GM23338 (cell line): Measurements from ENCODE around the gene PAIP1. TPM values are rescaled to one million over a fixed set of nuclear protein-coding genes. Genes with fewer than 3 reads are reported as not detected.

Source experiments
- ATAC-seq: fragments of 200-7000 bp; cut with Tn5 transposase; 3 replicates; pipeline ENCODE4 v1.9.1; 2020
- DNase-seq: peaks from one replicate; pipeline ENCODE4 v3.0.0-alpha.2; 2015; ENCODE audit warnings: low spot score
- H2AFZ ChIP-seq: fragments of 200-600 bp; sonication (generic); 2 replicates; pipeline ENCODE4 v1.8.0; 2016; ENCODE audit warnings: antibody characterized with exemption, mild to moderate bottlenecking, moderate library complexity
- H3F3A ChIP-seq: fragments of 200-600 bp; sonication (generic); replicated peaks from 2 replicates; pipeline ENCODE4 v1.8.0; 2017; ENCODE audit warnings: antibody characterized with exemption, mixed run types, low read depth
- H3K27ac ChIP-seq: fragments of 200-600 bp; sonication (generic); 2 replicates; pipeline ENCODE4 v1.6.1; 2016; ENCODE audit warnings: low read depth
- H3K27me3 ChIP-seq: fragments of 200-600 bp; sonication (generic); 2 replicates; pipeline ENCODE4 v1.8.0; 2016; ENCODE audit warnings: mild to moderate bottlenecking, mixed run types, moderate library complexity; ENCODE audit not compliant: insufficient read depth
- H3K36me3 ChIP-seq: fragments of 200-600 bp; sonication (generic); 2 replicates; pipeline ENCODE4 v1.8.0; 2016; ENCODE audit warnings: mild to moderate bottlenecking; ENCODE audit not compliant: insufficient read depth
- H3K4me1 ChIP-seq: fragments of 200-600 bp; sonication (generic); 2 replicates; pipeline ENCODE4 v1.8.0; 2016; ENCODE audit warnings: mild to moderate bottlenecking, moderate library complexity; ENCODE audit not compliant: insufficient read depth
- H3K4me2 ChIP-seq: fragments of 200-600 bp; sonication (generic); 2 replicates; pipeline ENCODE4 v1.7.1; 2017; ENCODE audit warnings: mixed run types
- H3K4me3 ChIP-seq: fragments of 200-600 bp; sonication (generic); 2 replicates; pipeline ENCODE4 v1.6.1; 2016; ENCODE audit warnings: mixed run types
- H3K79me2 ChIP-seq: fragments of 200-600 bp; sonication (generic); replicated peaks from 2 replicates; pipeline ENCODE4 v1.8.0; 2017; ENCODE audit warnings: mild to moderate bottlenecking; ENCODE audit not compliant: insufficient read depth
- H3K9me2 ChIP-seq: fragments of 200-600 bp; sonication (generic); 2 replicates; pipeline ENCODE4 v1.8.0; 2017; ENCODE audit not compliant: insufficient read depth
- H4K20me1 ChIP-seq: fragments of 200-600 bp; sonication (generic); replicated peaks from 2 replicates; pipeline ENCODE4 v1.8.0; 2017; ENCODE audit warnings: mild to moderate bottlenecking; ENCODE audit not compliant: insufficient read depth
- H3K27ac Mint-ChIP-seq: 2 replicates; pipeline ENCODE4 v1.8.0; 2020; ENCODE audit warnings: inconsistent platforms, mild to moderate bottlenecking, moderate library complexity, mixed read lengths
- H3K27me3 Mint-ChIP-seq: 3 replicates; pipeline ENCODE4 v1.8.0; 2022; ENCODE audit warnings: low read depth, mild to moderate bottlenecking, moderate library complexity, mixed read lengths, inconsistent platforms; ENCODE audit not compliant: insufficient read depth, poor library complexity
- H3K36me3 Mint-ChIP-seq: 3 replicates; pipeline ENCODE4 v1.8.0; 2021; ENCODE audit warnings: low read depth, mild to moderate bottlenecking, inconsistent platforms, moderate library complexity, mixed read lengths
- H3K4me1 Mint-ChIP-seq: 3 replicates; pipeline ENCODE4 v1.8.0; 2020; ENCODE audit warnings: mild to moderate bottlenecking, inconsistent platforms, mixed read lengths
- H3K4me3 Mint-ChIP-seq: 3 replicates; pipeline ENCODE4 v1.8.0; 2021; ENCODE audit warnings: moderate library complexity, mild to moderate bottlenecking, inconsistent platforms, mixed read lengths
- H3K9me3 Mint-ChIP-seq: 3 replicates; pipeline ENCODE4 v1.8.0; 2020; ENCODE audit warnings: moderate library complexity, mild to moderate bottlenecking, inconsistent platforms, mixed read lengths
- CREB1 ChIP-seq: fragments of 250-450 bp; sonication (Bioruptor Pico); IDR thresholded peaks from 2 replicates; pipeline ENCODE4 v1.5.0; 2020; ENCODE audit warnings: low read depth, mild to moderate bottlenecking, moderate library complexity
- EZH2 ChIP-seq: fragments of 200-600 bp; sonication (generic); IDR thresholded peaks from one replicate; pipeline ENCODE4 v1.8.0; 2017; ENCODE audit warnings: antibody characterized with exemption, mild to moderate bottlenecking, low read depth; ENCODE audit not compliant: unreplicated experiment
- EZH2phosphoT487 ChIP-seq: fragments of 200-600 bp; sonication (generic); IDR thresholded peaks from one replicate; pipeline ENCODE4 v1.8.1; 2018; ENCODE audit warnings: antibody characterized with exemption; ENCODE audit not compliant: unreplicated experiment
- JUNB ChIP-seq: IDR thresholded peaks from one replicate; pipeline ENCODE4 v1.6.1; 2016; ENCODE audit warnings: antibody characterized with exemption; ENCODE audit not compliant: unreplicated experiment
- ZNF114 ChIP-seq: fragments of 250-450 bp; sonication (Bioruptor Pico); IDR thresholded peaks from 2 replicates; pipeline ENCODE4 v1.5.0; 2020; ENCODE audit warnings: mild to moderate bottlenecking, moderate library complexity
- polyA plus RNA-seq: library from polyadenylated mRNA; unstranded; fragments of >200 nt; fragmentation: Nextera tagmentation; extraction: Ambion mirVana; gene quantifications from 2 replicates; pipeline ENCODE4 v1.2.1, GENCODE V29; 2016
- total RNA-seq: library from RNA; depleted of rRNA; stranded (reverse); fragments of >200 nt; shearing (Covaris generic); gene quantifications from 2 replicates; pipeline ENCODE4 v1.2.3, GENCODE V29; 2014
- TF ChIP-seq, protein P1 (sequence below), 2 experiments: fragments of 200-600 bp in 1 of 2; sonication (generic) in 1 of 2; conservative IDR thresholded peaks; 2 replicates each; pipeline versions ENCODE4 v1.5.1 to v1.6.1; 2016 to 2017; ENCODE audit warnings: antibody characterized with exemption in 2 of 2, low read depth in 2 of 2, mild to moderate bottlenecking in 2 of 2, moderate library complexity in 1 of 2
- TF ChIP-seq, protein P2 (sequence below): fragments of 250-450 bp; sonication (Bioruptor Pico); IDR thresholded peaks from 2 replicates; pipeline ENCODE4 v1.5.0; 2020; ENCODE audit warnings: mild to moderate bottlenecking, moderate library complexity
- TF ChIP-seq, protein P3 (sequence below): IDR thresholded peaks from one replicate; pipeline ENCODE4 v1.6.1; 2018; ENCODE audit warnings: antibody characterized with exemption; ENCODE audit not compliant: unreplicated experiment

The PAIP1 gene
- total and polyA plus RNA-seq, 2 experiments from 2014 or later = 108 to 140 TPM

DNA sequence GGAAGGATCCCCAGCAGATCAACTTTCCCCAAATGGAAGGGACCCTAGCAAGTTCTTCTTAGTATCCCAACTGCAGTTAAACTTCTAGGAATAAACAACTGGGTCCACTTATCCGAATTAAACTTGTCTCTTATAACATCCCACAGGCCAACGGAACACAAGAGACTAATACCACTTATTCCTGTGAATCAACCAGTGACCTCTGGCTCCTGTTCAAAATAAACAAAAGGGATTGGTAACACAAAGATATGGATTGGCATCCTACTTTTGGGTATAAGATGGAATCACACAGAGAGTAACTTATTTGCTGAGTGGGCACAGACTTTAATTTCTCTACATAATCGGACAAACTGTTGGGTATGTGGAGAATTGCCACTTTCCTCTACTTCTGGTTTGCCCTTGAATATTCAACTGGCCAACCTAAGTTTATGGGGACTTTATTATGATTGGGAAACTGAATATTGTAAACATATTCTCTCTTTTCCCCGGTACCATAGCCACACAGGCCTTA is 12.4 kb upstream of the PAIP1 start:
- Mint-ChIP-seq H3K36me3 (no peaks in the 10 kb centered on the region), H3K27ac (no peak overlapping the region), H3K9me3 (no peaks in the 10 kb centered on the region), H3K4me1 (peaks cover 2% of the 10 kb centered on the region; the same call in 1 of the 3 replicates), H3K27me3 (no peaks in the 10 kb centered on the region), H3K4me3 (no peak overlapping the region)
- Histone ChIP-seq H3F3A (no peaks in the 10 kb centered on the region), H4K20me1 (no peaks in the 10 kb centered on the region; the same call in 1 of the 2 replicates), H3K27ac (no peak overlapping the region), H3K36me3 (no peaks in the 10 kb centered on the region), H3K79me2 (no peaks in the 10 kb centered on the region), H3K9me2 (no peaks in the 10 kb centered on the region), H3K4me3 (no peak overlapping the region), H3K27me3 (no peaks in the 10 kb centered on the region), H3K4me1 (no peaks in the 10 kb centered on the region; the same call in 1 of the 2 replicates), H2AFZ (no peak overlapping the region), H3K4me2 (no peak overlapping the region)
- TF ChIP-seq JUNB (no peak), ZNF114 (CRISPR knock-in tag) (no peak), CREB1 (CRISPR knock-in tag) (no peak), EZH2phosphoT487 (no peak), EZH2 (no peak)
- TF ChIP-seq, protein P1, sequence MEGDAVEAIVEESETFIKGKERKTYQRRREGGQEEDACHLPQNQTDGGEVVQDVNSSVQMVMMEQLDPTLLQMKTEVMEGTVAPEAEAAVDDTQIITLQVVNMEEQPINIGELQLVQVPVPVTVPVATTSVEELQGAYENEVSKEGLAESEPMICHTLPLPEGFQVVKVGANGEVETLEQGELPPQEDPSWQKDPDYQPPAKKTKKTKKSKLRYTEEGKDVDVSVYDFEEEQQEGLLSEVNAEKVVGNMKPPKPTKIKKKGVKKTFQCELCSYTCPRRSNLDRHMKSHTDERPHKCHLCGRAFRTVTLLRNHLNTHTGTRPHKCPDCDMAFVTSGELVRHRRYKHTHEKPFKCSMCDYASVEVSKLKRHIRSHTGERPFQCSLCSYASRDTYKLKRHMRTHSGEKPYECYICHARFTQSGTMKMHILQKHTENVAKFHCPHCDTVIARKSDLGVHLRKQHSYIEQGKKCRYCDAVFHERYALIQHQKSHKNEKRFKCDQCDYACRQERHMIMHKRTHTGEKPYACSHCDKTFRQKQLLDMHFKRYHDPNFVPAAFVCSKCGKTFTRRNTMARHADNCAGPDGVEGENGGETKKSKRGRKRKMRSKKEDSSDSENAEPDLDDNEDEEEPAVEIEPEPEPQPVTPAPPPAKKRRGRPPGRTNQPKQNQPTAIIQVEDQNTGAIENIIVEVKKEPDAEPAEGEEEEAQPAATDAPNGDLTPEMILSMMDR (conservative IDR thresholded peaks at IDR 0.05; ENCODE audit: low read depth in 2 of 2) = no peak
- TF ChIP-seq, protein P2, sequence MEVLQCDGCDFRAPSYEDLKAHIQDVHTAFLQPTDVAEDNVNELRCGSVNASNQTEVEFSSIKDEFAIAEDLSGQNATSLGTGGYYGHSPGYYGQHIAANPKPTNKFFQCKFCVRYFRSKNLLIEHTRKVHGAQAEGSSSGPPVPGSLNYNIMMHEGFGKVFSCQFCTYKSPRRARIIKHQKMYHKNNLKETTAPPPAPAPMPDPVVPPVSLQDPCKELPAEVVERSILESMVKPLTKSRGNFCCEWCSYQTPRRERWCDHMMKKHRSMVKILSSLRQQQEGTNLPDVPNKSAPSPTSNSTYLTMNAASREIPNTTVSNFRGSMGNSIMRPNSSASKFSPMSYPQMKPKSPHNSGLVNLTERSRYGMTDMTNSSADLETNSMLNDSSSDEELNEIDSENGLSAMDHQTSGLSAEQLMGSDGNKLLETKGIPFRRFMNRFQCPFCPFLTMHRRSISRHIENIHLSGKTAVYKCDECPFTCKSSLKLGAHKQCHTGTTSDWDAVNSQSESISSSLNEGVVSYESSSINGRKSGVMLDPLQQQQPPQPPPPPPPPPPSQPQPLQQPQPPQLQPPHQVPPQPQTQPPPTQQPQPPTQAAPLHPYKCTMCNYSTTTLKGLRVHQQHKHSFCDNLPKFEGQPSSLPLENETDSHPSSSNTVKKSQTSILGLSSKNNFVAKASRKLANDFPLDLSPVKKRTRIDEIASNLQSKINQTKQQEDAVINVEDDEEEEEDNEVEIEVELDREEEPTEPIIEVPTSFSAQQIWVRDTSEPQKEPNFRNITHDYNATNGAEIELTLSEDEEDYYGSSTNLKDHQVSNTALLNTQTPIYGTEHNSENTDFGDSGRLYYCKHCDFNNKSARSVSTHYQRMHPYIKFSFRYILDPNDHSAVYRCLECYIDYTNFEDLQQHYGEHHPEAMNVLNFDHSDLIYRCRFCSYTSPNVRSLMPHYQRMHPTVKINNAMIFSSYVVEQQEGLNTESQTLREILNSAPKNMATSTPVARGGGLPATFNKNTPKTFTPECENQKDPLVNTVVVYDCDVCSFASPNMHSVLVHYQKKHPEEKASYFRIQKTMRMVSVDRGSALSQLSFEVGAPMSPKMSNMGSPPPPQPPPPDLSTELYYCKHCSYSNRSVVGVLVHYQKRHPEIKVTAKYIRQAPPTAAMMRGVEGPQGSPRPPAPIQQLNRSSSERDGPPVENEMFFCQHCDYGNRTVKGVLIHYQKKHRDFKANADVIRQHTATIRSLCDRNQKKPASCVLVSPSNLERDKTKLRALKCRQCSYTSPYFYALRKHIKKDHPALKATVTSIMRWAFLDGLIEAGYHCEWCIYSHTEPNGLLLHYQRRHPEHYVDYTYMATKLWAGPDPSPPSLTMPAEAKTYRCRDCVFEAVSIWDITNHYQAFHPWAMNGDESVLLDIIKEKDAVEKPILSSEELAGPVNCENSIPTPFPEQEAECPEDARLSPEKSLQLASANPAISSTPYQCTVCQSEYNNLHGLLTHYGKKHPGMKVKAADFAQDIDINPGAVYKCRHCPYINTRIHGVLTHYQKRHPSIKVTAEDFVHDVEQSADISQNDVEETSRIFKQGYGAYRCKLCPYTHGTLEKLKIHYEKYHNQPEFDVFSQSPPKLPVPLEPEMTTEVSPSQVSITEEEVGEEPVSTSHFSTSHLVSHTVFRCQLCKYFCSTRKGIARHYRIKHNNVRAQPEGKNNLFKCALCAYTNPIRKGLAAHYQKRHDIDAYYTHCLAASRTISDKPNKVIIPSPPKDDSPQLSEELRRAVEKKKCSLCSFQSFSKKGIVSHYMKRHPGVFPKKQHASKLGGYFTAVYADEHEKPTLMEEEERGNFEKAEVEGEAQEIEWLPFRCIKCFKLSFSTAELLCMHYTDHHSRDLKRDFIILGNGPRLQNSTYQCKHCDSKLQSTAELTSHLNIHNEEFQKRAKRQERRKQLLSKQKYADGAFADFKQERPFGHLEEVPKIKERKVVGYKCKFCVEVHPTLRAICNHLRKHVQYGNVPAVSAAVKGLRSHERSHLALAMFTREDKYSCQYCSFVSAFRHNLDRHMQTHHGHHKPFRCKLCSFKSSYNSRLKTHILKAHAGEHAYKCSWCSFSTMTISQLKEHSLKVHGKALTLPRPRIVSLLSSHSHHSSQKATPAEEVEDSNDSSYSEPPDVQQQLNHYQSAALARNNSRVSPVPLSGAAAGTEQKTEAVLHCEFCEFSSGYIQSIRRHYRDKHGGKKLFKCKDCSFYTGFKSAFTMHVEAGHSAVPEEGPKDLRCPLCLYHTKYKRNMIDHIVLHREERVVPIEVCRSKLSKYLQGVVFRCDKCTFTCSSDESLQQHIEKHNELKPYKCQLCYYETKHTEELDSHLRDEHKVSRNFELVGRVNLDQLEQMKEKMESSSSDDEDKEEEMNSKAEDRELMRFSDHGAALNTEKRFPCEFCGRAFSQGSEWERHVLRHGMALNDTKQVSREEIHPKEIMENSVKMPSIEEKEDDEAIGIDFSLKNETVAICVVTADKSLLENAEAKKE (CRISPR knock-in tag) = no peak
- TF ChIP-seq, protein P3, sequence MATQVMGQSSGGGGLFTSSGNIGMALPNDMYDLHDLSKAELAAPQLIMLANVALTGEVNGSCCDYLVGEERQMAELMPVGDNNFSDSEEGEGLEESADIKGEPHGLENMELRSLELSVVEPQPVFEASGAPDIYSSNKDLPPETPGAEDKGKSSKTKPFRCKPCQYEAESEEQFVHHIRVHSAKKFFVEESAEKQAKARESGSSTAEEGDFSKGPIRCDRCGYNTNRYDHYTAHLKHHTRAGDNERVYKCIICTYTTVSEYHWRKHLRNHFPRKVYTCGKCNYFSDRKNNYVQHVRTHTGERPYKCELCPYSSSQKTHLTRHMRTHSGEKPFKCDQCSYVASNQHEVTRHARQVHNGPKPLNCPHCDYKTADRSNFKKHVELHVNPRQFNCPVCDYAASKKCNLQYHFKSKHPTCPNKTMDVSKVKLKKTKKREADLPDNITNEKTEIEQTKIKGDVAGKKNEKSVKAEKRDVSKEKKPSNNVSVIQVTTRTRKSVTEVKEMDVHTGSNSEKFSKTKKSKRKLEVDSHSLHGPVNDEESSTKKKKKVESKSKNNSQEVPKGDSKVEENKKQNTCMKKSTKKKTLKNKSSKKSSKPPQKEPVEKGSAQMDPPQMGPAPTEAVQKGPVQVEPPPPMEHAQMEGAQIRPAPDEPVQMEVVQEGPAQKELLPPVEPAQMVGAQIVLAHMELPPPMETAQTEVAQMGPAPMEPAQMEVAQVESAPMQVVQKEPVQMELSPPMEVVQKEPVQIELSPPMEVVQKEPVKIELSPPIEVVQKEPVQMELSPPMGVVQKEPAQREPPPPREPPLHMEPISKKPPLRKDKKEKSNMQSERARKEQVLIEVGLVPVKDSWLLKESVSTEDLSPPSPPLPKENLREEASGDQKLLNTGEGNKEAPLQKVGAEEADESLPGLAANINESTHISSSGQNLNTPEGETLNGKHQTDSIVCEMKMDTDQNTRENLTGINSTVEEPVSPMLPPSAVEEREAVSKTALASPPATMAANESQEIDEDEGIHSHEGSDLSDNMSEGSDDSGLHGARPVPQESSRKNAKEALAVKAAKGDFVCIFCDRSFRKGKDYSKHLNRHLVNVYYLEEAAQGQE = no peak
- ATAC-seq = no peak
- no peak for DNase-seq
